SU-DHL-6 (cell line): ENCODE data around the gene GRIK4.

Experiments used
- H2AFZ ChIP-seq: fragments of 200-600 bp; sonication (generic); 2 replicates; pipeline ENCODE4 v1.6.1; 2014; ENCODE audit warnings: low read depth, mild to moderate bottlenecking, moderate library complexity, mixed read lengths, antibody characterized with exemption, low read length; ENCODE audit not compliant: severe bottlenecking
- H3F3A ChIP-seq: fragments of 200-600 bp; shearing (Covaris generic); 2 replicates; pipeline ENCODE4 v1.6.0; 2016; ENCODE audit warnings: antibody characterized with exemption, mild to moderate bottlenecking; ENCODE audit not compliant: insufficient read depth
- H3K27ac ChIP-seq: fragments of 200-600 bp; sonication (generic); 2 replicates; pipeline ENCODE4 v1.5.1; 2016; ENCODE audit warnings: low read depth, mild to moderate bottlenecking, low read length, moderate library complexity, mixed read lengths
- H3K27me3 ChIP-seq: fragments of 200-600 bp; sonication (generic), shearing (Covaris generic); 2 replicates; pipeline ENCODE4 v1.6.0; 2014; ENCODE audit warnings: mild to moderate bottlenecking, low read length
- H3K36me3 ChIP-seq: fragments of 200-600 bp; sonication (generic); 2 replicates; pipeline ENCODE4 v1.6.1; 2014; ENCODE audit warnings: mild to moderate bottlenecking, low read length, mixed read lengths
- H3K4me2 ChIP-seq: fragments of 300-600, 200-600 bp; shearing (Covaris generic), sonication (generic); 2 replicates; pipeline ENCODE4 v1.6.0; 2014; ENCODE audit warnings: low read length, low read depth, mild to moderate bottlenecking; ENCODE audit not compliant: poor library complexity, severe bottlenecking
- H3K4me3 ChIP-seq: fragments of 200-600 bp; sonication (generic); 2 replicates; pipeline ENCODE4 v1.5.1; 2014; ENCODE audit warnings: antibody characterized with exemption, low read length, mild to moderate bottlenecking, mixed read lengths; ENCODE audit not compliant: insufficient read depth, poor library complexity, severe bottlenecking
- H3K79me2 ChIP-seq: fragments of 200-600 bp; sonication (generic); 2 replicates; pipeline ENCODE4 v1.6.1; 2014; ENCODE audit warnings: mild to moderate bottlenecking, low read length, moderate library complexity; ENCODE audit not compliant: insufficient read depth
- H3K9ac ChIP-seq: fragments of 200-600 bp; sonication (generic); 2 replicates; pipeline ENCODE4 v1.7.0; 2014; ENCODE audit warnings: mild to moderate bottlenecking, low read length
- H3K9me2 ChIP-seq: fragments of 200-600 bp; sonication (generic); replicated peaks from 2 replicates; pipeline ENCODE4 v1.6.1; 2014; ENCODE audit warnings: low read length; ENCODE audit not compliant: insufficient read depth
- H3K9me3 ChIP-seq: fragments of 200-600 bp; sonication (generic); 2 replicates; pipeline ENCODE4 v1.6.1; 2014; ENCODE audit warnings: low read length, mixed read lengths; ENCODE audit not compliant: insufficient read depth
- H4K20me1 ChIP-seq: fragments of 200-600 bp; sonication (generic); 2 replicates; pipeline ENCODE4 v1.6.1; 2014; ENCODE audit warnings: low read depth, mild to moderate bottlenecking, antibody characterized with exemption, low read length, moderate library complexity, mixed read lengths
- EZH2phosphoT487 ChIP-seq: fragments of 200-600 bp; sonication (generic), shearing (Covaris generic); conservative IDR thresholded peaks from 2 replicates; pipeline ENCODE4 v1.6.1; 2018; ENCODE audit warnings: mild to moderate bottlenecking, antibody characterized with exemption, low read length, moderate library complexity, mixed read lengths
- TF ChIP-seq, protein P1 (sequence below): fragments of 200-600 bp; sonication (generic); IDR thresholded peaks from one replicate; pipeline ENCODE4 v1.5.1; 2017; ENCODE audit warnings: antibody characterized with exemption, mild to moderate bottlenecking, low read length, moderate library complexity; ENCODE audit not compliant: insufficient read depth, poor library complexity, severe bottlenecking

The GRIK4 gene

DNA sequence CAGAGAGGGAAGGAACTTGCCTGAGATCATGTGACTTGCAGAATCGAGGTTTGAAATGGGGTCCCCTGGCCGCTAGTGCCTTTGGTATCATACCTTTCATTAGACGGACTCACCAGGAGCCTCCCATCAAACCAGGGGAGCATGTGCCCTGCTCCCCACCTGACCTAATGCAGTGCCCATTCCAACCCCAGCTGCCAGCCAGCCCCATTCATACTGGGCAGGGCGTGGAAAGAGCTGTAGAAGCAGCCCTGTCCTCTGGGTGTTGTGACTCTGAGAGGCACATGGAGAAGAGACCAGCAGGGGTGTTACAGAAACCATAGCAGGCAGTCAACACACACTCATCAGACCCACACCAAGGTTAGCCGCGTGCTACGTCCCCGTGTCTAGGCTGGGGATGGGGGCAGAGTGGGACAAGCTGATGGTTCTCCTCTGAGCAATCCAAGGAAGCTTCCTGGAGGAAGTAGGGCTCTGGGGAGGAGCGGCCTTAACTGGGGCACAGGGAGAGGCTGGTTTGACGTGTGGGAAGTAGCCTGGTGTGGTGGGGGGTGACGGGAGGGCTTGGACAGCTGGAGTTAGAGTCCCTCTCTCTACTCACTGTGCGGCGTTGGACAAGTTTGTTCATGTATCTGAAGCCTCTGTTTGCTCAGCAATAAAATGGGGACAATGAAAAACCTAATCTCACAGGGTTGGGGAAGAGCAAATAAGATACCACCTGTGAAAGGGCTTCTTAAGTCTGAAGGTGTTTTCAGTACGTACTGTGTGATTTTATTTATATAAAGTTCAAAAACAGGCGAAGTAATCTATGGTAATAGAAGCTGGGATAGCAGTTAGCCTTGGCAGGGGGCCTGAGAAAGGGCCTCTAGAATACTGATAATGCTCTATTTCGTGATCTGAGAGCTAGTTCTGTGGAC lies 14.0 kb downstream of the GRIK4 start:
- Histone ChIP-seq H4K20me1 (no peaks in the 10 kb centered on the region), H3F3A (no peaks in the 10 kb centered on the region), H2AFZ (no peak overlapping the region), H3K79me2 (no peaks in the 10 kb centered on the region), H3K36me3 (no peaks in the 10 kb centered on the region), H3K27ac (no peak overlapping the region), H3K4me3 (no peak overlapping the region), H3K9me3 (no peaks in the 10 kb centered on the region), H3K9ac (no peak overlapping the region), H3K9me2 (no peaks in the 10 kb centered on the region), H3K4me2 (no peak overlapping the region), H3K27me3 (no peaks in the 10 kb centered on the region)
- TF ChIP-seq EZH2phosphoT487, result no peak
- TF ChIP-seq, protein P1, sequence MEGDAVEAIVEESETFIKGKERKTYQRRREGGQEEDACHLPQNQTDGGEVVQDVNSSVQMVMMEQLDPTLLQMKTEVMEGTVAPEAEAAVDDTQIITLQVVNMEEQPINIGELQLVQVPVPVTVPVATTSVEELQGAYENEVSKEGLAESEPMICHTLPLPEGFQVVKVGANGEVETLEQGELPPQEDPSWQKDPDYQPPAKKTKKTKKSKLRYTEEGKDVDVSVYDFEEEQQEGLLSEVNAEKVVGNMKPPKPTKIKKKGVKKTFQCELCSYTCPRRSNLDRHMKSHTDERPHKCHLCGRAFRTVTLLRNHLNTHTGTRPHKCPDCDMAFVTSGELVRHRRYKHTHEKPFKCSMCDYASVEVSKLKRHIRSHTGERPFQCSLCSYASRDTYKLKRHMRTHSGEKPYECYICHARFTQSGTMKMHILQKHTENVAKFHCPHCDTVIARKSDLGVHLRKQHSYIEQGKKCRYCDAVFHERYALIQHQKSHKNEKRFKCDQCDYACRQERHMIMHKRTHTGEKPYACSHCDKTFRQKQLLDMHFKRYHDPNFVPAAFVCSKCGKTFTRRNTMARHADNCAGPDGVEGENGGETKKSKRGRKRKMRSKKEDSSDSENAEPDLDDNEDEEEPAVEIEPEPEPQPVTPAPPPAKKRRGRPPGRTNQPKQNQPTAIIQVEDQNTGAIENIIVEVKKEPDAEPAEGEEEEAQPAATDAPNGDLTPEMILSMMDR, result no peak

DNA sequence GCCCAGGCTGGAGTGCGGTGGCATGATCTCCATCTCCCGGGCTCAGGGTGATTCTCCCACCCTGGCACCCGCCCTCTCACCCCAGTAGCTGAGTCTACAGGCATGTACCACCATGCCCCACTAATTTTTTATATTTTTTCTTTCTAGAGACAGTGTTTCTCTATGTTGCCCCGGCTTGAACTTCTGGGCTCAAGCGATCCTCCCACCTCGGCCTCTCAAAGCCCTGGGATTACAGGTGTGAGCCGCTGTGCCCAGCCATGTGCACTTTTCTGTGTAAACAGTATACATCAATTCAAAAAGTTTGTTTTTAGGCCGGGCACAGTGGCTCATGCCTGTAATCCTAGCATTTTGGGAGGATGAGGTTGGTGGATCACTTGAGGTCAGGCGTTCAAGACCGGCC lies 14.7 kb downstream of the GRIK4 start:
- Histone ChIP-seq H3K4me3 (no peak overlapping the region), H3K9ac (no peak overlapping the region), H3K9me2 (no peaks in the 10 kb centered on the region), H3K36me3 (no peaks in the 10 kb centered on the region), H4K20me1 (no peaks in the 10 kb centered on the region), H3F3A (no peaks in the 10 kb centered on the region), H3K79me2 (no peaks in the 10 kb centered on the region), H3K27ac (no peak overlapping the region), H3K9me3 (no peaks in the 10 kb centered on the region), H3K27me3 (no peaks in the 10 kb centered on the region), H3K4me2 (no peak overlapping the region), H2AFZ (no peak overlapping the region)
- TF ChIP-seq, protein P1, result no peak
- no peak for TF ChIP-seq EZH2phosphoT487

DNA sequence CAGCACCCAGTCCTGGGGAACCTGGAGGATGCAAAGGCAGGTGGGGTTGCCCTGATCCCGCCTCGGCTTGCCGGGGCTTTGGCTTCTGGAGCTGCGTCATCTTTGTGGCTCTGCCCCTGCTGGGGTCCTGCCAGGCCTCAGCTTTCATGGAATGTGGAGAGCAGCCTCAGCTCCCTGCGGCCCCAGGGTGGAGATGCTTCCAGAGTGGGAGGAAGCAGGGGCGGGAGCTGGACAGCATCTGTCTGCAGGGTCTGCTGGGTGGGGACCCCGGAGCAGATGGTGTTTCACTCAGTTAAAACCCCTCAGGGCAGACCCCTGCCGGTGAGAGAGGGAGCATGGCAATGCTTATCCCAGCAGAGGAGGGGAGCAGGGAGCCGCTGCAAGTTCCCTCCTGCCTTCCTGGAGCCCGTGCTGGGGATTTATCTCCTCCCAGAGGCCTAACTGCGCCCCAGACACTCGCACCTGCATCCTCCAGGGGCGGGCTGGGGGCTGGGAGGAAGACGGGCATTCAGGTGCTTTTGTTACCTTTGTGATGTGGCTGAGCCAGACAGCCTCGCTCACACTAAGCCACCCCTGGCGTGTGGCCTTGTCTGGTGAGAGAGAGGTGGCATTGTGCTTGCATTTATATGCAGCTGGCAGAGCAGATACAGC lies 15.7 kb downstream of the GRIK4 start:
- TF ChIP-seq EZH2phosphoT487, result no peak
- TF ChIP-seq, protein P1, result no peak
- no peak overlapping the region for H3K4me3 ChIP-seq
- H3K27ac ChIP-seq, result no peak overlapping the region
- no peak overlapping the region for H3K9ac ChIP-seq
- no peaks in the 10 kb centered on the region for H3K79me2 ChIP-seq
- no peak overlapping the region for H2AFZ ChIP-seq
- no peaks in the 10 kb centered on the region for H3K9me2 ChIP-seq
- no peaks in the 10 kb centered on the region for H4K20me1 ChIP-seq
- H3K27me3 ChIP-seq, result no peaks in the 10 kb centered on the region
- H3K36me3 ChIP-seq, result no peaks in the 10 kb centered on the region
- H3K9me3 ChIP-seq, result no peaks in the 10 kb centered on the region
- H3F3A ChIP-seq, result no peaks in the 10 kb centered on the region
- no peak overlapping the region for H3K4me2 ChIP-seq
